ENCODE measurements around the gene MACROD2. TPM values are rescaled to one million over a fixed set of nuclear protein-coding genes. Genes with fewer than 3 reads are reported as not detected.

Gene MACROD2
- total RNA-seq, 5 donors from 2014 or later (not counting 1 experiment from before 2014, with no cell fraction given): 0.23 to 1.3 (median 0.51) TPM; not detected in 2

DNA sequence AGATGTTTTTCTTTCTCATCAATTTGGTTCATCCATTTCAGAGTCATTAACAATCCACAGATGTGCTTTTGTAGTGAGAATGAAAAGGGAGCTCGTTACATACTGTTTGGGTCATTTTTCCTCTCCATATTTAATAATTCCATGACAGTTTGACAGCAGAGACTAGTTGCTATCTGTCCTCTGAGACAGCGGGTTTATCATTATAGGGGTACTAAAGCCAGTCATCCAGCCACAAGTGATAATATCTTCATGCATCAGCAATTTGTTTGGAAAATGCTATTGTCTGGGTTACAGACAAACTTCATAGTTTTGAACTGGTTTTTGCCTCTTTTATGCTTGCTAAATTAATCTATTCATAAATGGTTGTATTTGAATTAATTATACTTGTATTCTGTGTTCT, 692.7 kb downstream of the MACROD2 start:
- no peak overlapping the region for H3K27ac Mint-ChIP-seq

GRCh38 chr20:14691994-14692393, 696.7 kb downstream of the MACROD2 start:
- no peak overlapping the region for H3K27ac Mint-ChIP-seq
- no peak overlapping the region for H3K4me3 Mint-ChIP-seq
- ChIA-PET CTCF (no interaction called here), POLR2A (no interaction called here)
- ATAC-seq (replicated peaks in 1 of 4) (no peak), DNase-seq (no peak)
- no peaks in the 10 kb centered on the region for H3K27me3 Mint-ChIP-seq
- Histone ChIP-seq H3K36me3 (ENCODE audit: control insufficient read depth in 2 of 2, extremely low read depth in 1 of 2, insufficient read depth in 1 of 2, low read length in 1 of 2) (no peaks in the 10 kb centered on the region), H3K27ac (ENCODE audit: low read length) (no peak overlapping the region), H3K9me3 (no peaks in the 10 kb centered on the region), H3K4me1 (ENCODE audit: control insufficient read depth in 1 of 2, extremely low read depth in 1 of 2, insufficient read depth in 2 of 2, low read length in 2 of 2) (no peaks in the 10 kb centered on the region), H3K4me3 (ENCODE audit: control insufficient read depth in 1 of 2, extremely low read depth in 1 of 2, low read length in 1 of 2) (no peak overlapping the region), H3K27me3 (replicated peaks in 1 of 2; ENCODE audit: control insufficient read depth in 2 of 2, extremely low read depth in 1 of 2, insufficient read depth in 2 of 2, low read length in 1 of 2) (no peaks in the 10 kb centered on the region)
- H3K36me3 Mint-ChIP-seq: no peaks in the 10 kb centered on the region
- WGBS (ENCODE audit: insufficient coverage): 20% methylated on average over 1 of the region's 3 CpGs
- H3K9me3 Mint-ChIP-seq: peaks cover 3 to 14% (median 13%) of the 10 kb centered on the region in 3 donors
- H3K4me1 Mint-ChIP-seq: no peaks in the 10 kb centered on the region

More for the DNA sequence above, 692.7 kb downstream of the MACROD2 start:
- H3K4me1 Mint-ChIP-seq: no peaks in the 10 kb centered on the region
- H3K4me3 Mint-ChIP-seq: no peak overlapping the region
- ChIA-PET CTCF (no interaction called here), POLR2A (no interaction called here)
- Histone ChIP-seq H3K27ac (ENCODE audit: low read length) (no peak overlapping the region), H3K4me1 (ENCODE audit: control insufficient read depth in 1 of 2, extremely low read depth in 1 of 2, insufficient read depth in 2 of 2, low read length in 2 of 2) (no peaks in the 10 kb centered on the region), H3K9me3 (no peaks in the 10 kb centered on the region), H3K36me3 (ENCODE audit: control insufficient read depth in 2 of 2, extremely low read depth in 1 of 2, insufficient read depth in 1 of 2, low read length in 1 of 2) (no peaks in the 10 kb centered on the region), H3K4me3 (ENCODE audit: control insufficient read depth in 1 of 2, extremely low read depth in 1 of 2, low read length in 1 of 2) (no peak overlapping the region), H3K27me3 (replicated peaks in 1 of 2; ENCODE audit: control insufficient read depth in 2 of 2, extremely low read depth in 1 of 2, insufficient read depth in 2 of 2, low read length in 1 of 2) (no peaks in the 10 kb centered on the region)
- no peak for DNase-seq
- no peaks in the 10 kb centered on the region for H3K36me3 Mint-ChIP-seq
- 100% methylated on average over 1 of the region's 2 CpGs for WGBS (ENCODE audit: insufficient coverage)
- H3K9me3 Mint-ChIP-seq: peaks cover 3 to 9% (median 5%) of the 10 kb centered on the region in 3 donors
- no peak for ATAC-seq (replicated peaks in 1 of 4)
- H3K27me3 Mint-ChIP-seq: no peaks in the 10 kb centered on the region

- Histone ChIP-seq H3K9me3 (no peaks in the 10 kb centered on the region), H3K27me3 (replicated peaks in 1 of 2; ENCODE audit: control insufficient read depth in 2 of 2, extremely low read depth in 1 of 2, insufficient read depth in 2 of 2, low read length in 1 of 2) (no peaks in the 10 kb centered on the region), H3K36me3 (ENCODE audit: control insufficient read depth in 2 of 2, extremely low read depth in 1 of 2, insufficient read depth in 1 of 2, low read length in 1 of 2) (no peaks in the 10 kb centered on the region), H3K27ac (ENCODE audit: low read length) (no peak overlapping the region), H3K4me1 (ENCODE audit: control insufficient read depth in 1 of 2, extremely low read depth in 1 of 2, insufficient read depth in 2 of 2, low read length in 2 of 2) (no peaks in the 10 kb centered on the region), H3K4me3 (ENCODE audit: control insufficient read depth in 1 of 2, extremely low read depth in 1 of 2, low read length in 1 of 2) (no peak overlapping the region)
- H3K27ac Mint-ChIP-seq: no peak overlapping the region
- ATAC-seq (replicated peaks in 1 of 4) (no peak), DNase-seq (no peak)
- ChIA-PET CTCF (no interaction called here), POLR2A (no interaction called here)
- WGBS (ENCODE audit: insufficient coverage): 93% methylated on average over 2 of the region's 3 CpGs
- no peak overlapping the region for H3K4me3 Mint-ChIP-seq
- H3K27me3 Mint-ChIP-seq: no peaks in the 10 kb centered on the region
- peaks cover 0 to 17% (median 11%) of the 10 kb centered on the region in 3 donors for H3K9me3 Mint-ChIP-seq
- H3K4me1 Mint-ChIP-seq: no peaks in the 10 kb centered on the region
- H3K36me3 Mint-ChIP-seq: no peaks in the 10 kb centered on the region
Observed at GRCh38 chr20:14696478-14696877, 701.2 kb downstream of the MACROD2 start.

- Histone ChIP-seq H3K27me3 (replicated peaks in 1 of 2; ENCODE audit: control insufficient read depth in 2 of 2, extremely low read depth in 1 of 2, insufficient read depth in 2 of 2, low read length in 1 of 2) (no peaks in the 10 kb centered on the region), H3K27ac (ENCODE audit: low read length) (no peak overlapping the region), H3K4me3 (ENCODE audit: control insufficient read depth in 1 of 2, extremely low read depth in 1 of 2, low read length in 1 of 2) (no peak overlapping the region), H3K9me3 (no peaks in the 10 kb centered on the region), H3K36me3 (ENCODE audit: control insufficient read depth in 2 of 2, extremely low read depth in 1 of 2, insufficient read depth in 1 of 2, low read length in 1 of 2) (no peaks in the 10 kb centered on the region), H3K4me1 (ENCODE audit: control insufficient read depth in 1 of 2, extremely low read depth in 1 of 2, insufficient read depth in 2 of 2, low read length in 2 of 2) (no peaks in the 10 kb centered on the region)
- ChIA-PET CTCF (no interaction called here), POLR2A (no interaction called here)
- Mint-ChIP-seq H3K4me1 (no peaks in the 10 kb centered on the region), H3K4me3 (no peak overlapping the region), H3K27ac (no peak overlapping the region), H3K9me3 (peaks cover 0 to 17% (median 11%) of the 10 kb centered on the region in 3 donors), H3K36me3 (no peaks in the 10 kb centered on the region), H3K27me3 (no peaks in the 10 kb centered on the region)
- WGBS (ENCODE audit: insufficient coverage): 60% methylated on average over 1 of the region's 4 CpGs
- ATAC-seq (replicated peaks in 1 of 4): no peak
- no peak for DNase-seq
Observed at GRCh38 chr20:14696937-14697336, 701.6 kb downstream of the MACROD2 start.

DNA sequence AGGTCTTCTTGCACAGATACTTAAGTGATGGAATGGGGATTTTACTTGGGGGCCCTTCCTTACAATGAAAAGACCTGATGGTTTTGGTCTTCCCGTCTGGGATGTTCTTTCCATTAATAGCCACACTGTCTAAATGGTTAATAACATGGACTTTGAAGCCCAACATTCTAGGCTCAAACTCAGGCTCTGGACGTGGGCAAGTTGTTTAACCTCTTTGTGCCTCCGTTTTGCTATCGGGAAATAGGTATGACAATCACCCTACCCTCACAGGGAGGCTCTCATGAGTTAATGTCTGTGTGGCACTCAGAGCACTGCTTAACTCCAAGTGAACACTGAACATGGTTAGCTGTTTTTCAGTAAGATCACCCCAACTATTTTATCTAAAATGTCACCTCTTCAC, 702.8 kb downstream of the MACROD2 start:
- DNase-seq (no peak), ATAC-seq (replicated peaks in 1 of 4) (no peak)
- Histone ChIP-seq H3K36me3 (ENCODE audit: control insufficient read depth in 2 of 2, extremely low read depth in 1 of 2, insufficient read depth in 1 of 2, low read length in 1 of 2) (no peaks in the 10 kb centered on the region), H3K9me3 (no peaks in the 10 kb centered on the region), H3K4me3 (ENCODE audit: control insufficient read depth in 1 of 2, extremely low read depth in 1 of 2, low read length in 1 of 2) (no peak overlapping the region), H3K4me1 (ENCODE audit: control insufficient read depth in 1 of 2, extremely low read depth in 1 of 2, insufficient read depth in 2 of 2, low read length in 2 of 2) (no peaks in the 10 kb centered on the region), H3K27ac (ENCODE audit: low read length) (no peak overlapping the region), H3K27me3 (replicated peaks in 1 of 2; ENCODE audit: control insufficient read depth in 2 of 2, extremely low read depth in 1 of 2, insufficient read depth in 2 of 2, low read length in 1 of 2) (no peaks in the 10 kb centered on the region)
- H3K9me3 Mint-ChIP-seq: peaks cover 0 to 17% (median 11%) of the 10 kb centered on the region in 3 donors
- POLR2A ChIA-PET: no interaction called here
- no peak overlapping the region for H3K27ac Mint-ChIP-seq
- H3K4me3 Mint-ChIP-seq: no peak overlapping the region
- CTCF ChIA-PET: no interaction called here
- H3K36me3 Mint-ChIP-seq: no peaks in the 10 kb centered on the region
- WGBS (ENCODE audit: insufficient coverage): 78% methylated on average over 3 of the region's 4 CpGs
- H3K27me3 Mint-ChIP-seq: no peaks in the 10 kb centered on the region
- H3K4me1 Mint-ChIP-seq: no peaks in the 10 kb centered on the region

GRCh38 chr20:14698605-14699373, 703.5 kb downstream of the MACROD2 start:
- peaks cover 0 to 15% (median 6%) of the 10 kb centered on the region in 3 donors for H3K9me3 Mint-ChIP-seq

GRCh38 chr20:14700639-14700960, 705.3 kb downstream of the MACROD2 start:
- Histone ChIP-seq H3K27me3 (replicated peaks in 1 of 2; ENCODE audit: control insufficient read depth in 2 of 2, extremely low read depth in 1 of 2, insufficient read depth in 2 of 2, low read length in 1 of 2) (no peaks in the 10 kb centered on the region), H3K4me1 (ENCODE audit: control insufficient read depth in 1 of 2, extremely low read depth in 1 of 2, insufficient read depth in 2 of 2, low read length in 2 of 2) (no peaks in the 10 kb centered on the region), H3K27ac (ENCODE audit: low read length) (no peak overlapping the region), H3K9me3 (no peaks in the 10 kb centered on the region), H3K4me3 (ENCODE audit: control insufficient read depth in 1 of 2, extremely low read depth in 1 of 2, low read length in 1 of 2) (no peak overlapping the region), H3K36me3 (ENCODE audit: control insufficient read depth in 2 of 2, extremely low read depth in 1 of 2, insufficient read depth in 1 of 2, low read length in 1 of 2) (no peaks in the 10 kb centered on the region)
- ChIA-PET CTCF (no interaction called here), POLR2A (no interaction called here)
- DNase-seq (no peak), ATAC-seq (replicated peaks in 1 of 4) (no peak)
- H3K9me3 Mint-ChIP-seq: peaks cover 0 to 7% (median 0%) of the 10 kb centered on the region in 3 donors
- no peaks in the 10 kb centered on the region for H3K27me3 Mint-ChIP-seq
- no peak overlapping the region for H3K4me3 Mint-ChIP-seq
- H3K36me3 Mint-ChIP-seq: no peaks in the 10 kb centered on the region
- no peaks in the 10 kb centered on the region for H3K4me1 Mint-ChIP-seq
- H3K27ac Mint-ChIP-seq: no peak overlapping the region

More at GRCh38 chr20:14698605-14699373, 703.5 kb downstream of the MACROD2 start:
- DNase-seq (no peak), ATAC-seq (replicated peaks in 1 of 4) (no peak)
- no peak overlapping the region for H3K27ac ChIP-seq (ENCODE audit: low read length)
- Mint-ChIP-seq H3K27me3 (no peaks in the 10 kb centered on the region), H3K4me3 (no peak overlapping the region), H3K27ac (no peak overlapping the region), H3K36me3 (no peaks in the 10 kb centered on the region), H3K4me1 (no peaks in the 10 kb centered on the region)
- CTCF ChIA-PET: no interaction called here
- H3K9me3 ChIP-seq: no peaks in the 10 kb centered on the region
- no CpG with 5 or more reads among the region's 3 CpGs for WGBS (ENCODE audit: insufficient coverage)
- H3K4me3 ChIP-seq (ENCODE audit: control insufficient read depth in 1 of 2, extremely low read depth in 1 of 2, low read length in 1 of 2): no peak overlapping the region
- no peaks in the 10 kb centered on the region for H3K27me3 ChIP-seq (replicated peaks in 1 of 2; ENCODE audit: control insufficient read depth in 2 of 2, extremely low read depth in 1 of 2, insufficient read depth in 2 of 2, low read length in 1 of 2)
- H3K4me1 ChIP-seq (ENCODE audit: control insufficient read depth in 1 of 2, extremely low read depth in 1 of 2, insufficient read depth in 2 of 2, low read length in 2 of 2): no peaks in the 10 kb centered on the region
- no peaks in the 10 kb centered on the region for H3K36me3 ChIP-seq (ENCODE audit: control insufficient read depth in 2 of 2, extremely low read depth in 1 of 2, insufficient read depth in 1 of 2, low read length in 1 of 2)
- POLR2A ChIA-PET: no interaction called here

All from T-cell (primary cell).